Measurements from ENCODE around the gene ZFAND3.

The ZFAND3 gene

GRCh38 chr6:38185244-38185643 is 365.7 kb downstream of the ZFAND3 start:
- H3F3A ChIP-seq (ENCODE audit: insufficient read depth, low read length): no peaks in the 10 kb centered on the region

DNA sequence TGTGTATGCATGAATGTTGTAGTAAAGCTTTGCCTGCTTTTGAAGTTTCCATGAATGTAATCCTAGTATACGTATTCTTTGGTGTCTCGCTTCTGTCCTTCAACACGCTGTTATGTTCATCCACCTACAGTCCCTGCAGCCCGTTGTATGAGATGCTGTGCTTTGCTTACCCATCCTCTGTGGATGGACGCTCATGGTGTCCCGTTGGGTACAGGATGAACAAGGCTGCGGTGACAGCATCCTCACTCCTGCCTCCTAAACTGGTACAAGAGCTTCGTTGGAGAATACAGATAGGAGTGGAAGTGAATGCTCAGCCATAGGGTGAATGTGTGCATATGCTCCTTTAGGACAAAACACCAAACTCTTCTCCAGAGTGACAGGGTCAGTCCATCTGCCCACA is 366.2 kb downstream of the ZFAND3 start:
- Histone ChIP-seq H3K27me3 (ENCODE audit: insufficient read depth, low read length) (0 out of 2 replicates have a peak, but pooled peaks cover 4% of the 10 kb centered on the region), H3K4me3 (ENCODE audit: low read depth, low read length, poor library complexity, severe bottlenecking) (no peak overlapping the region), H3K4me2 (ENCODE audit: low read length) (no peak overlapping the region), H3K4me1 (ENCODE audit: insufficient read depth, low read length, severe bottlenecking) (no peaks in the 10 kb centered on the region), H3F3A (ENCODE audit: insufficient read depth, low read length) (no peaks in the 10 kb centered on the region), H3K27ac (ENCODE audit: low read depth, low read length, poor library complexity, severe bottlenecking) (no peak overlapping the region), H2AFZ (ENCODE audit: low read length) (no peak overlapping the region), H3K9ac (ENCODE audit: low read length) (no peak overlapping the region), H4K20me1 (ENCODE audit: insufficient read depth, low read length) (no peaks in the 10 kb centered on the region), H3K9me2 (ENCODE audit: low read depth, low read length) (no peaks in the 10 kb centered on the region), H3K79me2 (ENCODE audit: insufficient read depth, low read length) (no peaks in the 10 kb centered on the region), H3K9me3 (ENCODE audit: low read length) (no peaks in the 10 kb centered on the region), H3K36me3 (ENCODE audit: insufficient read depth, low read length) (no peaks in the 10 kb centered on the region)
- TF ChIP-seq, protein P1, sequence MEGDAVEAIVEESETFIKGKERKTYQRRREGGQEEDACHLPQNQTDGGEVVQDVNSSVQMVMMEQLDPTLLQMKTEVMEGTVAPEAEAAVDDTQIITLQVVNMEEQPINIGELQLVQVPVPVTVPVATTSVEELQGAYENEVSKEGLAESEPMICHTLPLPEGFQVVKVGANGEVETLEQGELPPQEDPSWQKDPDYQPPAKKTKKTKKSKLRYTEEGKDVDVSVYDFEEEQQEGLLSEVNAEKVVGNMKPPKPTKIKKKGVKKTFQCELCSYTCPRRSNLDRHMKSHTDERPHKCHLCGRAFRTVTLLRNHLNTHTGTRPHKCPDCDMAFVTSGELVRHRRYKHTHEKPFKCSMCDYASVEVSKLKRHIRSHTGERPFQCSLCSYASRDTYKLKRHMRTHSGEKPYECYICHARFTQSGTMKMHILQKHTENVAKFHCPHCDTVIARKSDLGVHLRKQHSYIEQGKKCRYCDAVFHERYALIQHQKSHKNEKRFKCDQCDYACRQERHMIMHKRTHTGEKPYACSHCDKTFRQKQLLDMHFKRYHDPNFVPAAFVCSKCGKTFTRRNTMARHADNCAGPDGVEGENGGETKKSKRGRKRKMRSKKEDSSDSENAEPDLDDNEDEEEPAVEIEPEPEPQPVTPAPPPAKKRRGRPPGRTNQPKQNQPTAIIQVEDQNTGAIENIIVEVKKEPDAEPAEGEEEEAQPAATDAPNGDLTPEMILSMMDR (IDR thresholded peaks at IDR 0.05; ENCODE audit: low read length): no peak
- TF ChIP-seq EZH2 (IDR thresholded peaks at IDR 0.05; ENCODE audit: borderline replicate concordance, low read length): no peak

More at GRCh38 chr6:38185244-38185643, 365.7 kb downstream of the ZFAND3 start:
- Histone ChIP-seq H3K9me3 (ENCODE audit: low read length) (no peaks in the 10 kb centered on the region), H3K36me3 (ENCODE audit: insufficient read depth, low read length) (no peaks in the 10 kb centered on the region), H4K20me1 (ENCODE audit: insufficient read depth, low read length) (no peaks in the 10 kb centered on the region), H2AFZ (ENCODE audit: low read length) (no peak overlapping the region), H3K4me3 (ENCODE audit: low read depth, low read length, poor library complexity, severe bottlenecking) (no peak overlapping the region), H3K9ac (ENCODE audit: low read length) (no peak overlapping the region), H3K27ac (ENCODE audit: low read depth, low read length, poor library complexity, severe bottlenecking) (no peak overlapping the region), H3K27me3 (ENCODE audit: insufficient read depth, low read length) (0 out of 2 replicates have a peak, but pooled peaks cover 4% of the 10 kb centered on the region), H3K4me2 (ENCODE audit: low read length) (no peak overlapping the region), H3K4me1 (ENCODE audit: insufficient read depth, low read length, severe bottlenecking) (no peaks in the 10 kb centered on the region), H3K79me2 (ENCODE audit: insufficient read depth, low read length) (no peaks in the 10 kb centered on the region), H3K9me2 (ENCODE audit: low read depth, low read length) (no peaks in the 10 kb centered on the region)
- no peak for TF ChIP-seq EZH2 (IDR thresholded peaks at IDR 0.05; ENCODE audit: borderline replicate concordance, low read length)
- TF ChIP-seq, protein P1 (IDR thresholded peaks at IDR 0.05; ENCODE audit: low read length): no peak

DNA sequence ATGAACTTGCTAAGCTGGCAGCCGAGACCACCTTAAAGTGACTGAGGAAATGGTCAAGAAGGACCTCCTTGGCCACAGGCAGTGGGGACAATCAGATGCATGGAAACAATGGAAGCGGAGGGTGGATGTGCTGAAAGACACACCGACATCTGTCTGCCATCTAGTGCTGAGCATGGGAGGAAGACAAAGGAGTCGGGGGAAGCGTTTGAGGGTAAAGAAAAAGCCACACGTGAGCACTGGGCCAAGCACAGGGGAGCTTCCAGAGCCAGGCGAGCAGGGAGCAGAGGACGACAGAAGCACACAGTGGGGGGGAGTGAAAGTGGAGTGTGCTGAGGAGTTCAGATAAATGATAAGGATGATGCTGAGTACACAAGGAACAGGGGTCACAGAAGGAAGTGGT is 367.8 kb downstream of the ZFAND3 start:
- Histone ChIP-seq H3K9ac (ENCODE audit: low read length) (no peak overlapping the region), H2AFZ (ENCODE audit: low read length) (no peak overlapping the region), H3K27me3 (ENCODE audit: insufficient read depth, low read length) (0 out of 2 replicates have a peak, but pooled peaks cover 4% of the 10 kb centered on the region), H3K4me2 (ENCODE audit: low read length) (no peak overlapping the region), H3K4me1 (ENCODE audit: insufficient read depth, low read length, severe bottlenecking) (no peaks in the 10 kb centered on the region), H3K9me3 (ENCODE audit: low read length) (no peaks in the 10 kb centered on the region), H3F3A (ENCODE audit: insufficient read depth, low read length) (no peaks in the 10 kb centered on the region), H3K27ac (ENCODE audit: low read depth, low read length, poor library complexity, severe bottlenecking) (no peak overlapping the region), H3K79me2 (ENCODE audit: insufficient read depth, low read length) (no peaks in the 10 kb centered on the region), H3K36me3 (ENCODE audit: insufficient read depth, low read length) (no peaks in the 10 kb centered on the region), H4K20me1 (ENCODE audit: insufficient read depth, low read length) (no peaks in the 10 kb centered on the region), H3K9me2 (ENCODE audit: low read depth, low read length) (no peaks in the 10 kb centered on the region), H3K4me3 (ENCODE audit: low read depth, low read length, poor library complexity, severe bottlenecking) (no peak overlapping the region)
- TF ChIP-seq EZH2 (IDR thresholded peaks at IDR 0.05; ENCODE audit: borderline replicate concordance, low read length): no peak
- TF ChIP-seq, protein P1 (IDR thresholded peaks at IDR 0.05; ENCODE audit: low read length): no peak

Measured in OCI-LY1 (cell line).